ENCODE data around the gene ADCY3.

DNA sequence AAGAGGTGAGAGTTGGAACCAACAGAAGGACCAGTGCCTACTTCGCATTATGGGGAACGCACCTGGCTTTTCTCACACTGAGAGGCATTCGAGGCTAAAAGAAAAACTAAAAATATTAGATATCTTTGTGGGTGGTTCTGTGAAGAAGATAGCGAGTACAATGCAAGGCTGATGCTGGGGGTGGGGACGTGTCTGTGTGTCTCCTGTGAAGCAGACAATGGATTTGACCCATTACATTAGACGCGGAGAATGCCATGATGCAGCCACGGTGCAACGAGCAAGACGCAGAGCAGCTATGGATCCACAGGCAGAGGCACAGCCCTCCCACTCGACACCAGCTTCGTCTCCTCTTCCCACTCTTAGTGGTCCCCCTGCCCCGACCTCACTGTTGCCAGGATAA is 61.0 kb downstream of the ADCY3 start:
- TF ChIP-seq, protein P1, sequence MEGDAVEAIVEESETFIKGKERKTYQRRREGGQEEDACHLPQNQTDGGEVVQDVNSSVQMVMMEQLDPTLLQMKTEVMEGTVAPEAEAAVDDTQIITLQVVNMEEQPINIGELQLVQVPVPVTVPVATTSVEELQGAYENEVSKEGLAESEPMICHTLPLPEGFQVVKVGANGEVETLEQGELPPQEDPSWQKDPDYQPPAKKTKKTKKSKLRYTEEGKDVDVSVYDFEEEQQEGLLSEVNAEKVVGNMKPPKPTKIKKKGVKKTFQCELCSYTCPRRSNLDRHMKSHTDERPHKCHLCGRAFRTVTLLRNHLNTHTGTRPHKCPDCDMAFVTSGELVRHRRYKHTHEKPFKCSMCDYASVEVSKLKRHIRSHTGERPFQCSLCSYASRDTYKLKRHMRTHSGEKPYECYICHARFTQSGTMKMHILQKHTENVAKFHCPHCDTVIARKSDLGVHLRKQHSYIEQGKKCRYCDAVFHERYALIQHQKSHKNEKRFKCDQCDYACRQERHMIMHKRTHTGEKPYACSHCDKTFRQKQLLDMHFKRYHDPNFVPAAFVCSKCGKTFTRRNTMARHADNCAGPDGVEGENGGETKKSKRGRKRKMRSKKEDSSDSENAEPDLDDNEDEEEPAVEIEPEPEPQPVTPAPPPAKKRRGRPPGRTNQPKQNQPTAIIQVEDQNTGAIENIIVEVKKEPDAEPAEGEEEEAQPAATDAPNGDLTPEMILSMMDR (IDR thresholded peaks at IDR 0.05; ENCODE audit: low read length), result no peak
- no peak for TF ChIP-seq EZH2 (IDR thresholded peaks at IDR 0.05; ENCODE audit: borderline replicate concordance, low read length)

All from OCI-LY1 (cell line).